Measurements from ENCODE around the gene BRSK2.
"Not testable (repeated sequence)": the region's sequence is repeated elsewhere in the genome, so short reads cannot be mapped to it uniquely, and the experiment has no call there.

BRSK2 gene

GRCh38 chr11:1389932-1390568, at the start of gene BRSK2:
Gene BRSK2 (plus strand): TSS chr11:1389934. CDS start chr11:1390285, 351 bp downstream.
- DNase-seq: no peak

- DNase-seq: no peak
Observed at GRCh38 chr11:1340111-1340510, 49.6 kb upstream of the BRSK2 start.

GRCh38 chr11:1341226-1341625, 48.5 kb upstream of the BRSK2 start:
- DNase-seq: not testable (repeated sequence)

- no peak for DNase-seq
Observed at GRCh38 chr11:1341928-1342524, 47.7 kb upstream of the BRSK2 start.

- no peak for DNase-seq
Observed at GRCh38 chr11:1342946-1343345, 46.8 kb upstream of the BRSK2 start.

- no peak for DNase-seq
Observed at GRCh38 chr11:1343391-1344055, 46.2 kb upstream of the BRSK2 start.

GRCh38 chr11:1344056-1344635, 45.6 kb upstream of the BRSK2 start:
- no peak for DNase-seq

- no peak for DNase-seq
Observed at GRCh38 chr11:1345737-1346513, 43.8 kb upstream of the BRSK2 start.

GRCh38 chr11:1346669-1347390, 42.9 kb upstream of the BRSK2 start:
- no peak for DNase-seq

- not testable (repeated sequence) for DNase-seq
Observed at GRCh38 chr11:1347411-1347999, 42.2 kb upstream of the BRSK2 start.

GRCh38 chr11:1348146-1348795, 41.5 kb upstream of the BRSK2 start:
- no peak for DNase-seq

- DNase-seq: no peak
Observed at GRCh38 chr11:1348796-1349326, 40.9 kb upstream of the BRSK2 start.

- DNase-seq: no peak
Observed at GRCh38 chr11:1349327-1350041, 40.2 kb upstream of the BRSK2 start.

GRCh38 chr11:1350086-1350725, 39.5 kb upstream of the BRSK2 start:
- DNase-seq: no peak

GRCh38 chr11:1351278-1351937, 38.3 kb upstream of the BRSK2 start:
- DNase-seq: no peak

GRCh38 chr11:1352696-1353382, 36.9 kb upstream of the BRSK2 start:
- no peak for DNase-seq

- no peak for DNase-seq
Observed at GRCh38 chr11:1353383-1354124, 36.2 kb upstream of the BRSK2 start.
